GM18526 (cell line): ENCODE measurements around the gene LRP1B.

Source experiments
- POLR2A ChIP-seq: IDR thresholded peaks from 3 replicates; pipeline ENCODE4 v1.6.1; 2011; ENCODE audit not compliant: insufficient read length; ENCODE audit errors: extremely low read depth

Gene LRP1B

GRCh38 chr2:140701726-140702125, 1429.1 kb downstream of the LRP1B start:
- TF ChIP-seq POLR2A = no peak

GRCh38 chr2:140698636-140699035, 1432.2 kb downstream of the LRP1B start:
- no peak for TF ChIP-seq POLR2A

- TF ChIP-seq POLR2A = no peak
Observed at GRCh38 chr2:140696449-140696848, 1434.4 kb downstream of the LRP1B start.

GRCh38 chr2:140695155-140695554, 1435.7 kb downstream of the LRP1B start:
- TF ChIP-seq POLR2A = no peak

GRCh38 chr2:140687825-140688224, 1443.0 kb downstream of the LRP1B start:
- no peak for TF ChIP-seq POLR2A

GRCh38 chr2:140683658-140684057, 1447.2 kb downstream of the LRP1B start:
- TF ChIP-seq POLR2A = no peak

- no peak for TF ChIP-seq POLR2A
Observed at GRCh38 chr2:140680862-140681261, 1450.0 kb downstream of the LRP1B start.

GRCh38 chr2:140679752-140680151, 1451.1 kb downstream of the LRP1B start:
- no peak for TF ChIP-seq POLR2A

GRCh38 chr2:140669911-140670310, 1460.9 kb downstream of the LRP1B start:
- TF ChIP-seq POLR2A = no peak

GRCh38 chr2:140667203-140667602, 1463.6 kb downstream of the LRP1B start:
- no peak for TF ChIP-seq POLR2A

- no peak for TF ChIP-seq POLR2A
Observed at GRCh38 chr2:140662504-140662903, 1468.3 kb downstream of the LRP1B start.

GRCh38 chr2:140658760-140659692, 1471.8 kb downstream of the LRP1B start:
- no peak for TF ChIP-seq POLR2A

GRCh38 chr2:140657657-140658056, 1473.2 kb downstream of the LRP1B start:
- no peak for TF ChIP-seq POLR2A

GRCh38 chr2:140654565-140654964, 1476.3 kb downstream of the LRP1B start:
- no peak for TF ChIP-seq POLR2A

GRCh38 chr2:140650825-140651224, 1480.0 kb downstream of the LRP1B start:
- TF ChIP-seq POLR2A = no peak

- TF ChIP-seq POLR2A = no peak
Observed at GRCh38 chr2:140648393-140648792, 1482.4 kb downstream of the LRP1B start.

GRCh38 chr2:140643761-140644187, 1487.0 kb downstream of the LRP1B start:
- no peak for TF ChIP-seq POLR2A
